Mesendoderm (in vitro differentiated cells): ENCODE measurements around the gene SLC45A3.
A peak's percentile ranks its signal among the peaks of the same experiment; 100 is the strongest.

ENCODE experiments used
- DNase-seq: peaks from one replicate; pipeline ENCODE4 v3.0.0; 2013
- H2AK5ac ChIP-seq: 2 replicates; pipeline ENCODE4 v1.6.1; 2013; ENCODE audit warnings: low read length, inconsistent platforms
- H2BK120ac ChIP-seq: 2 replicates; pipeline ENCODE4 v1.6.1; 2013; ENCODE audit warnings: low read depth, mild to moderate bottlenecking, low read length, moderate library complexity, mixed read lengths
- H2BK15ac ChIP-seq: replicated peaks from 2 replicates; pipeline ENCODE4 v1.6.1; 2013; ENCODE audit warnings: low read depth, mild to moderate bottlenecking, moderate library complexity
- H2BK5ac ChIP-seq: 2 replicates; pipeline ENCODE4 v1.6.1; 2013; ENCODE audit warnings: low read length, inconsistent platforms
- H3K18ac ChIP-seq: 2 replicates; pipeline ENCODE4 v1.6.1; 2013; ENCODE audit warnings: mild to moderate bottlenecking, low read length, mixed read lengths
- H3K23ac ChIP-seq: one replicate; pipeline ENCODE4 v1.6.1; 2013; ENCODE audit warnings: low read length
- H3K27ac ChIP-seq: 2 replicates; pipeline ENCODE4 v1.5.1; 2013; ENCODE audit warnings: low read depth, mild to moderate bottlenecking, inconsistent platforms, low read length, moderate library complexity
- H3K27me3 ChIP-seq: 2 replicates; pipeline ENCODE4 v1.6.1; 2013; ENCODE audit warnings: low read length, control low read depth, mild to moderate bottlenecking, inconsistent platforms; ENCODE audit not compliant: insufficient read depth, poor library complexity
- H3K36me3 ChIP-seq: 2 replicates; pipeline ENCODE4 v1.6.1; 2013; ENCODE audit warnings: low read length, inconsistent platforms; ENCODE audit not compliant: control insufficient read depth, insufficient read depth
- H3K4ac ChIP-seq: one replicate; pipeline ENCODE4 v1.6.1; 2013; ENCODE audit warnings: low read depth, mild to moderate bottlenecking, low read length, moderate library complexity
- H3K4me1 ChIP-seq: 2 replicates; pipeline ENCODE4 v1.6.1; 2013; ENCODE audit warnings: low read depth, low read length, inconsistent platforms; ENCODE audit not compliant: control insufficient read depth
- H3K4me2 ChIP-seq: 2 replicates; pipeline ENCODE4 v1.6.1; 2013; ENCODE audit warnings: low read length
- H3K4me3 ChIP-seq: 2 replicates; pipeline ENCODE4 v1.5.1; 2013; ENCODE audit warnings: mild to moderate bottlenecking, low read length
- H3K56ac ChIP-seq: one replicate; pipeline ENCODE4 v1.6.1; 2013; ENCODE audit warnings: low read length
- H3K79me1 ChIP-seq: 2 replicates; pipeline ENCODE4 v1.6.1; 2013; ENCODE audit warnings: low read length, inconsistent platforms
- H3K79me2 ChIP-seq: 2 replicates; pipeline ENCODE4 v1.6.1; 2013; ENCODE audit warnings: mild to moderate bottlenecking, low read length; ENCODE audit not compliant: control insufficient read depth, insufficient read depth
- H3K9ac ChIP-seq: 2 replicates; pipeline ENCODE4 v1.6.1; 2013; ENCODE audit warnings: low read length, inconsistent platforms
- H4K5ac ChIP-seq: one replicate; pipeline ENCODE4 v1.6.1; 2013; ENCODE audit warnings: low read length
- H4K8ac ChIP-seq: one replicate; pipeline ENCODE4 v1.6.1; 2013; ENCODE audit warnings: low read depth, mild to moderate bottlenecking, control low read depth, low read length, moderate library complexity
- WGBS: extraction: QIAGEN DNeasy Blood & Tissue Kit; methylation state at CpG from one replicate; pipeline ENCODE4 v1.1.7; 2013; ENCODE audit warnings: low lambda C conversion rate, missing lambda C conversion rate; ENCODE audit not compliant: insufficient coverage; ENCODE audit errors: extremely low coverage; 5-methylcytosine and 5-hydroxymethylcytosine counted together

SLC45A3 gene

DNA sequence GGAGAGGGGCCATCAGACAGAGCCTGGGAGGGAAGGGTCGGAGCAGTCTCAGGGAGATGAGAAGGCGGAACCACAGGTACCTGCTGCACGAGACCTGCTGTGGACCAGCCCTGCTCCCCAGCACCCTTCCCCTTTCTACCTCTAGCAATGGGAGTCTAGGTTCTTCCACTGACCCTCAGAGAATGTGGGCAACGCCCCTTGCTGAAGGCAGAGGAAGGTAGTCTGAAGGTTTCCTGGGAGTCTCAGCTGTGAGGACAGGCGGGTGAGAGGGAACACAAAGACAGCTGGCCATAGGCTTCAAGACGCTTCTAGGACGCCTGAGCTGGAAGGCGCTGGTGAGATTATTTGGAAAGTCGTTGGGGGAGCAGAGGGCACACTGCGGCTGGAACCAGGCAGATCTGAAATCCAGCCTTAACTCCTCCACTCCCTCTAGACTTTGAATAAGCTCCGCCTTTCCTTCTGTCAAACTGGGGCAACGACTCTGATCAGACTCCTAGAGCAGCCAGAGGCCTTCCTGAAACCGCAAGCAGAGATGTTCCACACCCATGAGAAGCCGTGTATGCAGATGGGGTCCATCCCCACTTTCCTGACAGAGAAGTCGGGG is 18.1 kb downstream of the SLC45A3 start:
- Histone ChIP-seq H3K4me3 (no peak overlapping the region), H3K56ac (peak overlapping the region; percentile 62), H3K27ac (peak overlapping the region; percentile 3), H4K8ac (no peak overlapping the region), H2AK5ac (no peak overlapping the region), H3K9ac (peak overlapping the region; percentile 9), H3K4me1 (peaks cover 5% of the 10 kb centered on the region), H3K18ac (no peak overlapping the region), H4K5ac (no peak overlapping the region), H2BK15ac (no peak overlapping the region), H3K36me3 (no peaks in the 10 kb centered on the region), H2BK120ac (no peak overlapping the region), H3K4ac (no peak overlapping the region), H2BK5ac (peak overlapping the region; percentile 40), H3K4me2 (no peak overlapping the region), H3K79me2 (no peaks in the 10 kb centered on the region), H3K79me1 (no peaks in the 10 kb centered on the region), H3K27me3 (no peaks in the 10 kb centered on the region), H3K23ac (peak overlapping the region; percentile 74)
- no CpG with 5 or more reads among the region's 15 CpGs for WGBS
- DNase-seq, result no peak

DNA sequence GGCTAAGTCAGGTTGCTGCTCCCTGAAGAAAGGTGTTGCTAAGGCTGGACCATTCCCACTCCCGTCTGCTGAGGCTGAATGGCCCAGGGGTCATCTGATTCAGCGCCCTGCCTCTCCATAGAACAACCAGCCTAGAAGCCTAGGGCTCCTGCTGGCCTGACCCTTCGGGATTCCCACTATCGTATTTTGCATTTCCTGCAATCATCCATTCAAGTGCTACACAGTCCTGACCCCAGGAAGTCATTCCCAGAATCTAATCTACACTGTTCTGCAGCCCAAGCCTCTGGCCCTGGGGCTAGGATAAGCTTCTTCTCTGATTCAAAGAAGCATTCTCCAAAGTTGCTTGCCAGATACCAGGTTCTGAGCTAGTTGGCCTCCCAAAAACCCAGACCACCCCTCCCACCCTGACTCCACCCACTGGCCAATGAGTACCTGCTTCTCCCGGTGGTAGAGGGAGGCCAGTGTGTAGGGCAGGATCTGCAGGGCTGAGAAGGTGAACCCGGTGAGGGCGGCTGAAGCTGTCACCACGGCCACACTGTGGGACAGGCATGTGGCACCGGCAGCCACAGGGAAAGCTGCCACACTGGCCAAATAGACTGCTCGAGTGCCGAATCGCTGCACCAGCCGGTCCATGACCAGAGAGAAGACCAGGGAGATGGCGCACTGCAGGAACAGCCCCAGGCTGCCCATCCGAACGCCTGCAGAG is 18.7 kb downstream of the SLC45A3 start:
- peak overlapping the region; percentile 62 for H3K56ac ChIP-seq
- no peak overlapping the region for H2AK5ac ChIP-seq
- no peaks in the 10 kb centered on the region for H3K79me2 ChIP-seq
- H3K27ac ChIP-seq, result peak overlapping the region; percentile 3
- no peak overlapping the region for H2BK15ac ChIP-seq
- peak overlapping the region; percentile 74 for H3K23ac ChIP-seq
- no peak overlapping the region for H3K9ac ChIP-seq
- H4K5ac ChIP-seq, result no peak overlapping the region
- no peaks in the 10 kb centered on the region for H3K36me3 ChIP-seq
- H3K4me3 ChIP-seq, result no peak overlapping the region
- H2BK5ac ChIP-seq, result peak overlapping the region; percentile 40
- H3K79me1 ChIP-seq, result no peaks in the 10 kb centered on the region
- H3K4me2 ChIP-seq, result no peak overlapping the region
- no peak overlapping the region for H3K18ac ChIP-seq
- peak; percentile 90 for DNase-seq
- peaks cover 5% of the 10 kb centered on the region for H3K4me1 ChIP-seq
- no peaks in the 10 kb centered on the region for H3K27me3 ChIP-seq
- H3K4ac ChIP-seq, result no peak overlapping the region
- H2BK120ac ChIP-seq, result no peak overlapping the region
- no peak overlapping the region for H4K8ac ChIP-seq
- no CpG with 5 or more reads among the region's 16 CpGs for WGBS

DNA sequence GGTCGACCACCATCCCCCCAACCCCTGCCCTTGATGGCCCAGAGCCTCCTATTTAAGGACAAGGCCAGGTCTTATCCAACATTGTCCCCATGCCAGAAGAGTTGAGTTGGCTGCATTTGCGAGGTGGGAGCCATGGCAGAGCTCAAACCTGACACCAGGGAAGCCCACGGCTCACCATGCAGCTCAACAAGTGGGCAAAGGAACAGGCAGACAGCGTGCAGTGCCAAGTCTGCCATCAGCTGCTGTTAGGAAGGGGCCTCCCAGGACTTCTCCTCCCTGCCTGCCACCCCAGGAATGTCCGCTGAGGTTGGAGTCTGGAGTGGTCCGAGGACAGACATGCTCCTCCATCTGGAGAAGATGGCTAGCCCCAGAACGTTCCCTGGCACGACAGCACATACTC is 19.9 kb downstream of the SLC45A3 start:
- Histone ChIP-seq H3K56ac (no peak overlapping the region), H3K27ac (no peak overlapping the region), H3K4me2 (no peak overlapping the region), H2BK15ac (no peak overlapping the region), H3K18ac (no peak overlapping the region), H4K8ac (no peak overlapping the region), H2BK120ac (no peak overlapping the region), H3K4ac (no peak overlapping the region), H3K36me3 (no peaks in the 10 kb centered on the region), H3K4me1 (peaks cover 5% of the 10 kb centered on the region), H3K9ac (no peak overlapping the region), H3K27me3 (no peaks in the 10 kb centered on the region), H2AK5ac (no peak overlapping the region), H4K5ac (no peak overlapping the region), H3K79me1 (no peaks in the 10 kb centered on the region), H3K23ac (no peak overlapping the region), H3K79me2 (no peaks in the 10 kb centered on the region), H3K4me3 (no peak overlapping the region), H2BK5ac (no peak overlapping the region)
- DNase-seq, result no peak
- no CpG with 5 or more reads among the region's 8 CpGs for WGBS

DNA sequence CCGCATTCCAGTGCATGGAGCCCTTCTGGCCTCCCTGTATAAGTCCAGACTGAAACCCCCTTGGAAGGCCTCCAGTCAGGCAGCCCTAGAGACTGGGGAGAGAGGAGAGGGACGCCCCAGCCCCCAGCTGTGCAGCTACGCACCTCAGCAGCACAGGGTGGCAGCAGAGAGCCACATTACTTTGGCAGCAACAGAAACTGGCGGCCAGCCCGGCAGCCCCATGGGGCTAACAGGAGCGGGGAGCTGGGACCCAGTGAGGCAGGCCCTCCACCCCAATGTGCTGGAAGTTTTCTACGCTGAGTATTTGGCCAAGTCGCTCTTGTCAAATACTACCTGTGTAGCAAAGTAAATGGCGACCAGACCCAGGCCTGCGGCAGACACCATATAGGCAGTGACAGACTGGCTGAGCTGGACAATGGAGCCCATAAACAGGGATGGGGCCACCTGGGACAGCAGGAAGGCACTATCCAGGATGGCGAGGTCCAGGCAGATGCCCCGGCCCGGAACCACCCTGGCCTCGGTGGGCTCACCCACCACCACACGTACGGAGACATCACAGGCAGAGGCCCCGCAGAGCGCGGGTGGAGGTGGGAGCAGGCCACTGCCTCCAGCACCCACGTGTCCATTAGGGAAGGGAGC is 21.2 kb downstream of the SLC45A3 start:
- Histone ChIP-seq H3K56ac (no peak overlapping the region), H3K18ac (no peak overlapping the region), H3K79me1 (no peaks in the 10 kb centered on the region), H2AK5ac (no peak overlapping the region), H2BK15ac (no peak overlapping the region), H3K4ac (no peak overlapping the region), H3K27me3 (no peaks in the 10 kb centered on the region), H3K4me1 (peaks cover 5% of the 10 kb centered on the region), H3K4me3 (no peak overlapping the region), H4K8ac (no peak overlapping the region), H4K5ac (no peak overlapping the region), H3K23ac (no peak overlapping the region), H3K79me2 (no peaks in the 10 kb centered on the region), H2BK5ac (no peak overlapping the region), H2BK120ac (no peak overlapping the region), H3K36me3 (no peaks in the 10 kb centered on the region), H3K4me2 (no peak overlapping the region), H3K27ac (no peak overlapping the region), H3K9ac (no peak overlapping the region)
- WGBS, result no CpG with 5 or more reads among the region's 20 CpGs
- DNase-seq, result peak; percentile 78

DNA sequence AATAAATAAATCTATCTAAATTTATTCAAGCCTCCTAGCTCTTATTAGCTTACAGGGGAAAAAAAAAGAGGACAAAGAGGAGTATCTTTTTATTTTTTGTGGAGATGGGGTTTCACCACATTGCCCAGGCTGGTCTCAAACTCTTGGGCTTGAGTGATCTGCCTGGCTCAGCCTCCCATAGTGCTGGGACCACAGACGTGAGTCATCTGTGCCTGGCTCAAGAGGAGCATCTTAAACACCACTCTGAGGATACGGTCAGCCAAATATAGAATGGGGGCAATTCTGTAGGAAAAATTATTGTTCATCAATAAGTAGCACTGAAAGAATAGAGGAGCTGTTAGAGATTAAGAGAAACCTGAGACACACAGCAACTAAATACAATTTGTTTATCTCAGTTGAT is 24.1 kb downstream of the SLC45A3 start:
- Histone ChIP-seq H2BK15ac (no peak overlapping the region), H3K9ac (no peak overlapping the region), H3K27me3 (no peaks in the 10 kb centered on the region), H3K4me1 (no peaks in the 10 kb centered on the region), H3K79me2 (no peaks in the 10 kb centered on the region), H4K5ac (no peak overlapping the region), H3K18ac (no peak overlapping the region), H3K23ac (no peak overlapping the region), H3K79me1 (no peaks in the 10 kb centered on the region), H3K4ac (no peak overlapping the region), H3K4me2 (no peak overlapping the region), H3K36me3 (no peaks in the 10 kb centered on the region), H3K27ac (no peak overlapping the region), H2BK120ac (no peak overlapping the region), H3K4me3 (no peak overlapping the region), H2BK5ac (no peak overlapping the region), H4K8ac (no peak overlapping the region), H2AK5ac (no peak overlapping the region), H3K56ac (no peak overlapping the region)
- no peak for DNase-seq
- no CpG with 5 or more reads among the region's 2 CpGs for WGBS
